ENCODE data around the gene TBC1D22A. TPM values are rescaled to one million over a fixed set of nuclear protein-coding genes. Genes with fewer than 3 reads are reported as not detected.

The TBC1D22A gene
- total RNA-seq, 1 donor from 2014 or later = 24.2 TPM

- no peak overlapping the region for H2AFZ ChIP-seq (ENCODE audit: low read depth, low read length)
- Mint-ChIP-seq H3K27ac (ENCODE audit: unreplicated experiment) (no peak overlapping the region), H3K9me3 (ENCODE audit: unreplicated experiment) (peaks cover 3% of the 10 kb centered on the region), H3K27me3 (ENCODE audit: low read depth, unreplicated experiment) (no peaks in the 10 kb centered on the region), H3K4me1 (ENCODE audit: low read depth, unreplicated experiment) (peaks cover 14% of the 10 kb centered on the region), H3K36me3 (ENCODE audit: low read depth, unreplicated experiment) (peaks cover 13% of the 10 kb centered on the region), H3K4me3 (ENCODE audit: unreplicated experiment) (no peak overlapping the region)
- no peak overlapping the region for H3K4me3 ChIP-seq (ENCODE audit: insufficient read depth, low read depth, low read length)
- H3K27me3 ChIP-seq (ENCODE audit: insufficient read depth, low read length) = no peaks in the 10 kb centered on the region
- peaks cover 8% of the 10 kb centered on the region for H4K20me1 ChIP-seq (ENCODE audit: insufficient read depth, low read length)
- FAIRE-seq = no peak
- H3K36me3 ChIP-seq (ENCODE audit: insufficient read depth, low read length) = no peaks in the 10 kb centered on the region
- H3K4me1 ChIP-seq (ENCODE audit: insufficient read depth, low read length) = peaks cover 10% of the 10 kb centered on the region
- TF ChIP-seq EZH2 (IDR thresholded peaks at IDR 0.05; ENCODE audit: insufficient read depth, low read length) (no peak), CTCF (IDR thresholded peaks at IDR 0.05; ENCODE audit: insufficient read depth, low read depth, low read length) (no peak)
- DNase-seq (ENCODE audit: low read depth) = peak; percentile 5
- H3K9ac ChIP-seq (ENCODE audit: low read length) = no peak overlapping the region
- H3K4me2 ChIP-seq (ENCODE audit: low read length) = no peak overlapping the region
- no peak overlapping the region for H3K27ac ChIP-seq (ENCODE audit: low read depth, low read length)
- no peaks in the 10 kb centered on the region for H3K9me3 ChIP-seq (ENCODE audit: insufficient read depth, low read depth, low read length)
- peaks cover 49% of the 10 kb centered on the region for H3K79me2 ChIP-seq (ENCODE audit: insufficient read depth, low read length)
Measured at GRCh38 chr22:46789992-46790391, 27.5 kb downstream of the TBC1D22A start.

DNA sequence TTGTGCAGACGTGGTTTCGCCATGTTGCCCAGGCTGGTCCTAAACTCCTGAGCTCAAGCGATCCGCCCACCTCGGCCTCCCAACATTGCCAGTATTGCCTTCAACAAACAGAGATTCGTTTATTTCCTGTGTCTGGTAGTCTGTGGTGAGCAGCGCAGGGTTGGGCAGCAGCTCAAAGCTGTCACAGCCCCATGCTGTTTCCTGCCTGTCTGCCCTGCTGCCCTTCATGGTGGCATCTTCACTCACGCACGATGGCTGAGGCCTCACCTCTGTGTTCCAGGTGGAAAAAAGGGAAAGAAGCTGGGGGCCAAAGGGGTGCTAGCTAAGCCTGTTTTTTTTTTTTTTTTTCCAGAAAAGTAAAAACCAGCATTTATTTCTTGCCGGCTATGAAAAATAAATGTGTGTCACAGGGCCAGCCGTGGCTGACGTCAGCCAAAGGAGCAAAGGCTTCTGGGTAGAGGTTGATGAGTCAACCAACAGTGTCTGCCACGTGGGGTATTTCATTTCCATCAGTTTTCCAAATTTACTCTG is 28.8 kb downstream of the TBC1D22A start:
- no peaks in the 10 kb centered on the region for H3K27me3 Mint-ChIP-seq (ENCODE audit: low read depth, unreplicated experiment)
- DNase-seq (ENCODE audit: low read depth) = peak; percentile 58
- Histone ChIP-seq H3K27ac (ENCODE audit: low read depth, low read length) (peak overlapping the region; percentile 72), H2AFZ (ENCODE audit: low read depth, low read length) (peak overlapping the region; percentile 46), H3K4me1 (ENCODE audit: insufficient read depth, low read length) (peaks cover 10% of the 10 kb centered on the region), H3K27me3 (ENCODE audit: insufficient read depth, low read length) (no peaks in the 10 kb centered on the region), H3K79me2 (ENCODE audit: insufficient read depth, low read length) (peaks cover 36% of the 10 kb centered on the region), H3K9me3 (ENCODE audit: insufficient read depth, low read depth, low read length) (no peaks in the 10 kb centered on the region), H3K9ac (ENCODE audit: low read length) (peak overlapping the region; percentile 51), H3K4me3 (ENCODE audit: insufficient read depth, low read depth, low read length) (peak overlapping the region; percentile 21), H4K20me1 (ENCODE audit: insufficient read depth, low read length) (peaks cover 11% of the 10 kb centered on the region), H3K4me2 (ENCODE audit: low read length) (peak overlapping the region; percentile 35), H3K36me3 (ENCODE audit: insufficient read depth, low read length) (no peaks in the 10 kb centered on the region)
- peak overlapping the region; percentile 7 for H3K27ac Mint-ChIP-seq (ENCODE audit: unreplicated experiment)
- peaks cover 2% of the 10 kb centered on the region for H3K9me3 Mint-ChIP-seq (ENCODE audit: unreplicated experiment)
- peaks cover 12% of the 10 kb centered on the region for H3K36me3 Mint-ChIP-seq (ENCODE audit: low read depth, unreplicated experiment)
- TF ChIP-seq EZH2 (IDR thresholded peaks at IDR 0.05; ENCODE audit: insufficient read depth, low read length) = no peak
- no peak for TF ChIP-seq CTCF (IDR thresholded peaks at IDR 0.05; ENCODE audit: insufficient read depth, low read depth, low read length)
- H3K4me3 Mint-ChIP-seq (ENCODE audit: unreplicated experiment) = no peak overlapping the region
- H3K4me1 Mint-ChIP-seq (ENCODE audit: low read depth, unreplicated experiment) = peaks cover 9% of the 10 kb centered on the region
- no peak for FAIRE-seq

DNA sequence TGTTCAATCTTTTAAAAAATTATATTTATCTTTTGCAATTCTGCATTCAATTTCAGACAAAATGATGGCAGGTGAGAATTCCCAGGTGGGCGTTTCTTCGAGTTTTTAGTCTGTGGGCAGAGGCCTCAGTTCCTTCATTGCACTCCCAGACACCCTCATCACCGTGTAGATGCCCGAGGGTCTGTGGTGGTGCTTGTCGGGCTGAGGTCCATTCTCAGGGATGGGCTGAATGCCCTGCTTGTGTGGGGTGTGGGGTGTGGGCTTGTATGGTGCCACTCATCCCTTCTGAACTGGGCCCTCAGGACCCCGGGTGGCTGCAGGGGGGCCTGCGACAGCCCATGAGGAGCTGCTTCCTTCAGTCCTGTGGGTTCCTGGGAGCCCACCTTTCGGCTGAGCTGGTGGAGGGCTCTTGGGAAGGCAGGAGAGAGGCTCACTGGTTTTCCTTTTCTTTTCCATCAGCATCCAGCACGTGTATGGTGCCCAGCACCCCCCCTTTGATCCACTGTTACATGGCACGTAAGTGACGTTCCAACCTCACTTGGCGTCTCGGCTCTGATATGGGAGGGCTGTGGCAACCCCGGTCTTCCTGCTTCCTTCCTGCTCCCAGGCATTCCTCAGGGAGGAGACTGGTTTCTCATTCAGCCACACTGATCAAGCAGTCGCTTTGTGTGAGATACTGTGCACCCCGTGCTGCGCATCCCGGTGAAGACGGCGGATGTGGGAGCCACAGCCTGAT is 29.8 kb downstream of the TBC1D22A start:
- FAIRE-seq (no peak), DNase-seq (ENCODE audit: low read depth) (no peak)
- Histone ChIP-seq H3K36me3 (ENCODE audit: insufficient read depth, low read length) (no peaks in the 10 kb centered on the region), H3K4me2 (ENCODE audit: low read length) (no peak overlapping the region), H3K4me3 (ENCODE audit: insufficient read depth, low read depth, low read length) (no peak overlapping the region), H3K27me3 (ENCODE audit: insufficient read depth, low read length) (no peaks in the 10 kb centered on the region), H3K27ac (ENCODE audit: low read depth, low read length) (no peak overlapping the region), H2AFZ (ENCODE audit: low read depth, low read length) (no peak overlapping the region), H3K4me1 (ENCODE audit: insufficient read depth, low read length) (peaks cover 10% of the 10 kb centered on the region), H3K9ac (ENCODE audit: low read length) (no peak overlapping the region), H3K9me3 (ENCODE audit: insufficient read depth, low read depth, low read length) (no peaks in the 10 kb centered on the region), H4K20me1 (ENCODE audit: insufficient read depth, low read length) (peaks cover 13% of the 10 kb centered on the region), H3K79me2 (ENCODE audit: insufficient read depth, low read length) (peaks cover 27% of the 10 kb centered on the region)
- no peaks in the 10 kb centered on the region for H3K9me3 Mint-ChIP-seq (ENCODE audit: unreplicated experiment)
- TF ChIP-seq EZH2 (IDR thresholded peaks at IDR 0.05; ENCODE audit: insufficient read depth, low read length) = no peak
- no peak for TF ChIP-seq CTCF (IDR thresholded peaks at IDR 0.05; ENCODE audit: insufficient read depth, low read depth, low read length)
- H3K4me1 Mint-ChIP-seq (ENCODE audit: low read depth, unreplicated experiment) = peaks cover 9% of the 10 kb centered on the region
- no peaks in the 10 kb centered on the region for H3K27me3 Mint-ChIP-seq (ENCODE audit: low read depth, unreplicated experiment)
- no peak overlapping the region for H3K4me3 Mint-ChIP-seq (ENCODE audit: unreplicated experiment)
- H3K27ac Mint-ChIP-seq (ENCODE audit: unreplicated experiment) = no peak overlapping the region
- H3K36me3 Mint-ChIP-seq (ENCODE audit: low read depth, unreplicated experiment) = peaks cover 8% of the 10 kb centered on the region

All from astrocyte (in vitro differentiated cells and primary cell).